HepG2 (cell line): ENCODE measurements around the gene CNOT2. TPM values are rescaled to one million over a fixed set of nuclear protein-coding genes. Genes with fewer than 3 reads are reported as not detected.

ENCODE experiments used
- ATAC-seq: fragments of 200-7000 bp; cut with Tn5 transposase; 3 replicates; pipeline ENCODE4 v1.9.1; 2020; ENCODE audit warnings: mild to moderate bottlenecking, moderate library complexity
- BruUV-seq: library from RNA; stranded (reverse); fragments of 400-500 nt; replicated peaks from 2 replicates; lab custom pipeline; 2021; lab: Mats Ljungman, UMichigan
- CTCF ChIA-PET: fragments of 300-600 bp; formaldehyde crosslinking; extraction: SDS; loops from one replicate; lab custom pipeline; 2021; ENCODE audit warnings: low total read pairs, inconsistent platforms, low intra/inter-chr PET ratio; lab: Yijun Ruan, JAX
- POLR2A ChIA-PET: fragments of 350-600 bp; sonication (Branson Sonifier 250); formaldehyde crosslinking; loops from one replicate; lab custom pipeline; 2020; ENCODE audit warnings: antibody characterized with exemption, inconsistent platforms; lab: Yijun Ruan, JAX
- DNase-seq: peaks from one replicate; pipeline ENCODE4 v3.0.0-alpha.2; 2015; ENCODE audit warnings: low spot score
- FAIRE-seq: peaks from 3 replicates; lab custom pipeline; 2011; peaks lifted over from hg19 to GRCh38; lab: Jason Lieb, UNC
- H2AFZ ChIP-seq: one replicate; pipeline ENCODE4 v1.6.1; 2011; ENCODE audit warnings: low read length, inconsistent platforms
- H3K27ac ChIP-seq: fragments of 300-600 bp; 3 replicates; pipeline ENCODE4 v1.8.0; 2011; ENCODE audit warnings: mixed run types, mild to moderate bottlenecking, mixed read lengths, low read length, inconsistent platforms; ENCODE audit not compliant: insufficient read depth; ENCODE audit errors: extremely low read length
- H3K27me3 ChIP-seq, 2 experiments: fragments of 200-600 bp in 1 of 2; 2 replicates in 1 of 2; 3 replicates in 1 of 2; pipeline versions ENCODE4 v1.6.0 to v1.8.0; 2011; ENCODE audit warnings: low read length in 2 of 2, mild to moderate bottlenecking in 2 of 2, moderate library complexity in 2 of 2, inconsistent platforms in 1 of 2; ENCODE audit not compliant: insufficient read depth in 2 of 2, control insufficient read depth in 1 of 2
- H3K36me3 ChIP-seq, 2 experiments: fragments of 200-600 bp in 1 of 2; replicated peaks in 1 of 2; 2 replicates in 1 of 2; 3 replicates in 1 of 2; pipeline versions ENCODE4 v1.5.1 to v1.8.0; 2011; ENCODE audit warnings: low read length in 2 of 2, inconsistent platforms in 1 of 2; ENCODE audit not compliant: insufficient read depth in 2 of 2, control insufficient read depth in 1 of 2
- H3K4me1 ChIP-seq: 2 replicates; pipeline ENCODE4 v1.5.1; 2012; ENCODE audit warnings: low read length, inconsistent platforms; ENCODE audit not compliant: insufficient read depth
- H3K4me2 ChIP-seq: 2 replicates; pipeline ENCODE4 v1.6.0; 2011; ENCODE audit warnings: low read depth, low read length, inconsistent platforms
- H3K4me3 ChIP-seq, 3 experiments: fragments of 200-600 bp in 1 of 3; sonication (generic), shearing (Covaris generic) in 1 of 3; replicated peaks in 1 of 3; 2 replicates each; pipeline ENCODE4 v1.5.1; 2011 to 2016; ENCODE audit warnings: low read length in 3 of 3, inconsistent platforms in 2 of 3, low read depth in 2 of 3, mild to moderate bottlenecking in 2 of 3, control low read depth in 1 of 3, mixed read lengths in 1 of 3; ENCODE audit not compliant: insufficient read depth in 1 of 3
- H3K79me2 ChIP-seq: one replicate; pipeline ENCODE4 v1.6.1; 2011; ENCODE audit warnings: low read length, inconsistent platforms; ENCODE audit not compliant: insufficient read depth
- H3K9ac ChIP-seq: 2 replicates; pipeline ENCODE4 v1.6.0; 2011; ENCODE audit warnings: mild to moderate bottlenecking, low read depth, low read length, inconsistent platforms; ENCODE audit not compliant: insufficient read depth
- H3K9me3 ChIP-seq: 2 replicates; pipeline ENCODE4 v1.5.1; 2012; ENCODE audit warnings: mild to moderate bottlenecking, low read length
- H4K20me1 ChIP-seq: 2 replicates; pipeline ENCODE4 v1.6.0; 2011; ENCODE audit warnings: inconsistent platforms, mild to moderate bottlenecking, low read length, moderate library complexity; ENCODE audit not compliant: insufficient read depth
- CEBPB ChIP-seq: IDR thresholded peaks from 2 replicates; pipeline ENCODE4 v1.6.1; 2011; ENCODE audit warnings: low read depth, low read length, improper control_type of control experiment, borderline replicate concordance
- HNRNPL ChIP-seq: fragments of 200-400 bp; formaldehyde crosslinking; IDR thresholded peaks from 2 replicates; pipeline ENCODE4 v1.6.1; 2017; ENCODE audit warnings: mild to moderate bottlenecking, low read depth, low read length
- YEATS2 ChIP-seq: sonication (generic); formaldehyde crosslinking; IDR thresholded peaks from 2 replicates; pipeline ENCODE4 v1.4.0; 2020; ENCODE audit warnings: missing genetic modification reagents, borderline replicate concordance
- ZBTB7A ChIP-seq: sonication (generic); formaldehyde crosslinking; IDR thresholded peaks from 2 replicates; pipeline ENCODE4 v1.8.0; 2022; ENCODE audit warnings: mild to moderate bottlenecking, missing genetic modification reagents
- ZKSCAN5 ChIP-seq: sonication (generic); formaldehyde crosslinking; IDR thresholded peaks from 2 replicates; pipeline ENCODE4 v1.5.1; 2020; ENCODE audit warnings: mild to moderate bottlenecking, missing genetic modification reagents
- ZNF264 ChIP-seq: sonication (generic); formaldehyde crosslinking; IDR thresholded peaks from 2 replicates; pipeline ENCODE4 v1.4.0; 2020; ENCODE audit warnings: missing genetic modification reagents
- ZNF883 ChIP-seq: sonication (generic); formaldehyde crosslinking; IDR thresholded peaks from 2 replicates; pipeline ENCODE4 v1.5.1; 2020; ENCODE audit warnings: mild to moderate bottlenecking, missing genetic modification reagents; ENCODE audit errors: not compliant biosample characterization
- ZSCAN30 ChIP-seq: sonication (generic); formaldehyde crosslinking; IDR thresholded peaks from 2 replicates; pipeline ENCODE4 v1.5.0; 2020; ENCODE audit warnings: mild to moderate bottlenecking, missing genetic modification reagents
- WGBS: methylation state at CpG from one replicate; pipeline ENCODE4 v1.1.6; 2017; ENCODE audit warnings: low lambda C conversion rate; 5-methylcytosine and 5-hydroxymethylcytosine counted together
- in situ Hi-C: cut with HindIII; loops from 2 replicates; pipeline ENCODE4 v1.10.0; 2017; ENCODE audit warnings: low pct_unique_long_range_greater_than_20kb; ENCODE audit not compliant: extremely low pct_ligation_motif_present
- intact Hi-C: fragments of 100-400 bp; cut with micrococcal nuclease; formaldehyde crosslinking; loops from one replicate; pipeline ENCODE4 v1.10.0; 2022; ENCODE audit not compliant: unreplicated experiment
- polyA plus RNA-seq, 8 experiments: library from polyadenylated mRNA; depleted of rRNA in 3 of 8; stranded (reverse) in 7 of 8; unstranded in 1 of 8; fragments of >200 nt; fragmentation: Illumina TruSeq in 4 of 8; extraction: Trizol in 4 of 8; gene quantifications; 2 replicates each; pipeline versions ENCODE4 v1.2.1 to v1.2.3, GENCODE V29; 2011 to 2016; ENCODE audit warnings: low read depth in 4 of 8, missing spikeins in 1 of 8, mixed read lengths in 1 of 8; ENCODE audit not compliant: insufficient read depth in 1 of 8
- total RNA-seq, 5 experiments: library from RNA; depleted of rRNA; stranded (reverse); fragments of >200 nt; fragmentation: Illumina TruSeq; extraction: Trizol; gene quantifications; 2 replicates each; pipeline ENCODE4 v1.2.3, GENCODE V29; 2016; ENCODE audit warnings: low read depth in 1 of 5
- TF ChIP-seq, protein P1 (sequence below): sonication (generic); formaldehyde crosslinking; IDR thresholded peaks from 2 replicates; pipeline ENCODE4 v1.8.1; 2023; ENCODE audit warnings: missing genetic modification reagents, mild to moderate bottlenecking, borderline replicate concordance
- TF ChIP-seq, protein P2 (sequence below): sonication (generic); formaldehyde crosslinking; IDR thresholded peaks from 2 replicates; pipeline ENCODE4 v1.5.0; 2020; ENCODE audit warnings: missing genetic modification reagents
- TF ChIP-seq, protein P3 (sequence below): sonication (generic); formaldehyde crosslinking; IDR thresholded peaks from 2 replicates; pipeline ENCODE4 v1.4.0; 2020; ENCODE audit warnings: mild to moderate bottlenecking, missing genetic modification reagents
- TF ChIP-seq, protein P4 (sequence below): sonication (generic); formaldehyde crosslinking; IDR thresholded peaks from 2 replicates; pipeline ENCODE4 v1.9.0; 2021; ENCODE audit warnings: missing genetic modification reagents, mild to moderate bottlenecking, borderline replicate concordance

The CNOT2 gene
- total and polyA plus RNA-seq, 2 of the 13 experiments (the other 11 are each of a cell fraction or from before 2014, with no cell fraction given), result 54.5 to 76.6 TPM

DNA sequence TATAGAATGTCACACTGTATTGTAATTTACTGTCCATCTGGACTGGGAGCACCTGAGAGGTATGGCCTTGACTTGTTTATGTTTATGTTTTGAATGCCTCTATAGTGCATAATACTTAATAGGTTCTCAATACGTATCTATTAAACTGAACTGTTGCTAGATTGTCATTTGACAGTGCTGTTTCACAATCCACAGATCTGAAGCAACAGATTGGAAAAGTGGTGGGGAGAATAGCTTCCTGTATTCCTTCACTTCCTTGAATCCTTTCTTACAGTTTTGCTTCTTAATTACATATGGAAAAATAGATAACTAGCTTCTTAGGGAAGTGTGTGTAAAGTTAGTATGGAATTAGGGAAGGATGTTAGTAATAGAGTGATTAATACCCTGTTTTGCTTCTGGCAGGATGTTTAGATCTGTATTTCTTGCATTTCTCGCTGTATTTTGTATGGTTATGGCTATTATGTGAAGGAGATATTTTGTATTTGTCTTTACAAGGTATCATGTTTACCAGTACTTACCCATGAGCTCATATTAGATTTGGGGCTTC, 4.5 kb downstream of the CNOT2 start:
- Histone ChIP-seq H3K79me2 (peaks cover 91% of the 10 kb centered on the region), H4K20me1 (peaks cover 60% of the 10 kb centered on the region)
- in situ Hi-C loops, result no loop called here
- CTCF ChIA-PET, result no interaction called here
- 90% methylated on average over 2 of the region's 2 CpGs for WGBS
- POLR2A ChIA-PET, result no interaction called here
- TF ChIP-seq ZNF883 (no peak), ZNF264 (peak; percentile 74), ZBTB7A (no peak), CEBPB (peak; percentile 56)
- TF ChIP-seq, all 625 proteins: peak for 2
- no peak for DNase-seq
- FAIRE-seq, result no peak
- Histone ChIP-seq H3K27ac (no peak overlapping the region), H2AFZ (no peak overlapping the region), H3K9me3 (no peaks in the 10 kb centered on the region), H3K4me1 (peaks cover 69% of the 10 kb centered on the region), H3K4me2 (no peak overlapping the region), H3K27me3 (no peaks in the 10 kb centered on the region; a peak in 1 of 5 replicates), H3K4me3 (no peak overlapping the region), H3K9ac (no peak overlapping the region), H3K36me3 (0 out of 5 replicates have a peak, but pooled peaks cover 0 to 3% of the 10 kb centered on the region in 2 experiments)
- no peak for ATAC-seq
- no TSS peak for BruUV-seq
- intact Hi-C loops, result loop anchor here (10.0 kb wide), 2 partner anchors 87 to 117 kb away; partner anchors contain the start of gene KCNMB4

DNA sequence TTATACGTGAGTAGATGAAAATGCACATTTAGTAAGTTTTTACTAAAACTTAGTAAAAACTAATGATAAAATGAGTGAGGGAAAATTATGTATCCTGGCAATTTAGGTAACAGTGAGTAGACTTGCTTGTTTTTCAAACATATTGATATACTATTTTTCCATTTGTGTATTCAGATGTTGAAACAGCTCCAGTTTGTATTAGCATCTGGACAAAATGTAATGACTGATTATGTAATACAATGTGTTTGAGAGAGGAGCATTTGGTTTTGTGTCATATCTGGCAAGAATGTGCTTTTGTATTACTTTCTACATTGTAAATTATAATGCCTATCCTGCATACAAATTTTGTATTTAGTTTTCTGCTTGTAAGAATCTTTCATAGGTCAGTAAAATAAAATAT, 5.6 kb downstream of the CNOT2 start:
- in situ Hi-C loops (no loop called here), intact Hi-C loops (loop anchor here (10.0 kb wide), 2 partner anchors 86 to 116 kb away; partner anchors contain the start of gene KCNMB4)
- no peak for FAIRE-seq
- no peak overlapping the region for H3K4me3 ChIP-seq
- peaks cover 57% of the 10 kb centered on the region for H4K20me1 ChIP-seq
- ChIA-PET POLR2A (no interaction called here), CTCF (no interaction called here)
- H3K27me3 ChIP-seq, result no peaks in the 10 kb centered on the region; a peak in 1 of 5 replicates
- peaks cover 69% of the 10 kb centered on the region for H3K4me1 ChIP-seq
- H3K9ac ChIP-seq, result no peak overlapping the region
- no TSS peak for BruUV-seq
- no peak for ATAC-seq
- no peak overlapping the region for H3K27ac ChIP-seq
- DNase-seq, result no peak
- H3K79me2 ChIP-seq, result peaks cover 99% of the 10 kb centered on the region
- no peak overlapping the region for H3K4me2 ChIP-seq
- no peaks in the 10 kb centered on the region for H3K9me3 ChIP-seq
- no peak overlapping the region for H2AFZ ChIP-seq
- 97% methylated on average over 1 of the region's 1 CpG for WGBS
- H3K36me3 ChIP-seq, result 0 out of 5 replicates have a peak, but pooled peaks cover 0 to 3% of the 10 kb centered on the region in 2 experiments
- TF ChIP-seq HNRNPL (no peak), YEATS2 (no peak), ZSCAN30 (no peak), ZKSCAN5 (CRISPR knock-in tag) (no peak), CEBPB (peak; percentile 26; the same call in 1 of the 2 replicates)
- TF ChIP-seq, protein P1, sequence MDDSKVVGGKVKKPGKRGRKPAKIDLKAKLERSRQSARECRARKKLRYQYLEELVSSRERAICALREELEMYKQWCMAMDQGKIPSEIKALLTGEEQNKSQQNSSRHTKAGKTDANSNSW (CRISPR knock-in tag), result no peak
- TF ChIP-seq, protein P2, sequence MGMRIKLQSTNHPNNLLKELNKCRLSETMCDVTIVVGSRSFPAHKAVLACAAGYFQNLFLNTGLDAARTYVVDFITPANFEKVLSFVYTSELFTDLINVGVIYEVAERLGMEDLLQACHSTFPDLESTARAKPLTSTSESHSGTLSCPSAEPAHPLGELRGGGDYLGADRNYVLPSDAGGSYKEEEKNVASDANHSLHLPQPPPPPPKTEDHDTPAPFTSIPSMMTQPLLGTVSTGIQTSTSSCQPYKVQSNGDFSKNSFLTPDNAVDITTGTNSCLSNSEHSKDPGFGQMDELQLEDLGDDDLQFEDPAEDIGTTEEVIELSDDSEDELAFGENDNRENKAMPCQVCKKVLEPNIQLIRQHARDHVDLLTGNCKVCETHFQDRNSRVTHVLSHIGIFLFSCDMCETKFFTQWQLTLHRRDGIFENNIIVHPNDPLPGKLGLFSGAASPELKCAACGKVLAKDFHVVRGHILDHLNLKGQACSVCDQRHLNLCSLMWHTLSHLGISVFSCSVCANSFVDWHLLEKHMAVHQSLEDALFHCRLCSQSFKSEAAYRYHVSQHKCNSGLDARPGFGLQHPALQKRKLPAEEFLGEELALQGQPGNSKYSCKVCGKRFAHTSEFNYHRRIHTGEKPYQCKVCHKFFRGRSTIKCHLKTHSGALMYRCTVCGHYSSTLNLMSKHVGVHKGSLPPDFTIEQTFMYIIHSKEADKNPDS, result no peak
- TF ChIP-seq, protein P3, sequence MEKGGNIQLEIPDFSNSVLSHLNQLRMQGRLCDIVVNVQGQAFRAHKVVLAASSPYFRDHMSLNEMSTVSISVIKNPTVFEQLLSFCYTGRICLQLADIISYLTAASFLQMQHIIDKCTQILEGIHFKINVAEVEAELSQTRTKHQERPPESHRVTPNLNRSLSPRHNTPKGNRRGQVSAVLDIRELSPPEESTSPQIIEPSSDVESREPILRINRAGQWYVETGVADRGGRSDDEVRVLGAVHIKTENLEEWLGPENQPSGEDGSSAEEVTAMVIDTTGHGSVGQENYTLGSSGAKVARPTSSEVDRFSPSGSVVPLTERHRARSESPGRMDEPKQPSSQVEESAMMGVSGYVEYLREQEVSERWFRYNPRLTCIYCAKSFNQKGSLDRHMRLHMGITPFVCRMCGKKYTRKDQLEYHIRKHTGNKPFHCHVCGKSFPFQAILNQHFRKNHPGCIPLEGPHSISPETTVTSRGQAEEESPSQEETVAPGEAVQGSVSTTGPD, result no peak
- TF ChIP-seq, protein P4, sequence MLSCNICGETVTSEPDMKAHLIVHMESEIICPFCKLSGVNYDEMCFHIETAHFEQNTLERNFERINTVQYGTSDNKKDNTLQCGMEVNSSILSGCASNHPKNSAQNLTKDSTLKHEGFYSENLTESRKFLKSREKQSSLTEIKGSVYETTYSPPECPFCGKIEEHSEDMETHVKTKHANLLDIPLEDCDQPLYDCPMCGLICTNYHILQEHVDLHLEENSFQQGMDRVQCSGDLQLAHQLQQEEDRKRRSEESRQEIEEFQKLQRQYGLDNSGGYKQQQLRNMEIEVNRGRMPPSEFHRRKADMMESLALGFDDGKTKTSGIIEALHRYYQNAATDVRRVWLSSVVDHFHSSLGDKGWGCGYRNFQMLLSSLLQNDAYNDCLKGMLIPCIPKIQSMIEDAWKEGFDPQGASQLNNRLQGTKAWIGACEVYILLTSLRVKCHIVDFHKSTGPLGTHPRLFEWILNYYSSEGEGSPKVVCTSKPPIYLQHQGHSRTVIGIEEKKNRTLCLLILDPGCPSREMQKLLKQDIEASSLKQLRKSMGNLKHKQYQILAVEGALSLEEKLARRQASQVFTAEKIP (CRISPR knock-in tag), result no peak
